Eye (tissue), 1 donor: ENCODE data around the gene CLTB.

Source experiments
- DNase-seq: peaks from one replicate; pipeline ENCODE4 v3.0.0-alpha.2; 2015

CLTB gene

GRCh38 chr5:176379881-176380280 lies 36.5 kb downstream of the CLTB start:
- no peak for DNase-seq

GRCh38 chr5:176373100-176373818 lies 43.1 kb downstream of the CLTB start:
- no peak for DNase-seq

GRCh38 chr5:176371621-176372539 lies 44.5 kb downstream of the CLTB start:
- no peak for DNase-seq

GRCh38 chr5:176369934-176370711 lies 46.2 kb downstream of the CLTB start:
- DNase-seq, result no peak

GRCh38 chr5:176368726-176369125 lies 47.6 kb downstream of the CLTB start:
- no peak for DNase-seq

- DNase-seq, result no peak
Measured at GRCh38 chr5:176366232-176366894, 50.0 kb downstream of the CLTB start.

GRCh38 chr5:176365351-176366231 lies 50.7 kb downstream of the CLTB start, which contains the start of gene ARL10:
Gene ARL10, plus strand, starts transcription at chr5:176365487. Its CDS starts 77 bp downstream, at chr5:176365564.
- DNase-seq, result peak; percentile 78

- no peak for DNase-seq
Measured at GRCh38 chr5:176364765-176365350, 51.5 kb downstream of the CLTB start.

GRCh38 chr5:176362233-176362490 lies 54.2 kb downstream of the CLTB start:
- DNase-seq, result no peak

GRCh38 chr5:176361437-176362232 lies 54.7 kb downstream of the CLTB start, which contains the start of gene KIAA1191:
Gene KIAA1191, minus strand, starts transcription at chr5:176361764. Its CDS starts 2,256 bp downstream, at chr5:176359508.
- peak; percentile 96 for DNase-seq

- no peak for DNase-seq
Measured at GRCh38 chr5:176360894-176361436, 55.4 kb downstream of the CLTB start.

GRCh38 chr5:176359658-176360057 lies 56.7 kb downstream of the CLTB start:
- no peak for DNase-seq

GRCh38 chr5:176356179-176356566 lies 60.2 kb downstream of the CLTB start:
- DNase-seq, result no peak

GRCh38 chr5:176355400-176356178 lies 60.8 kb downstream of the CLTB start:
- peak; percentile 34 for DNase-seq

- no peak for DNase-seq
Measured at GRCh38 chr5:176353533-176353932, 62.8 kb downstream of the CLTB start.

- DNase-seq, result no peak
Measured at GRCh38 chr5:176352116-176352878, 64.0 kb downstream of the CLTB start.

GRCh38 chr5:176350416-176350815 lies 65.9 kb downstream of the CLTB start:
- DNase-seq, result no peak

- DNase-seq, result no peak
Measured at GRCh38 chr5:176342766-176343458, 73.4 kb downstream of the CLTB start.
